Neuronal stem cell (in vitro differentiated cells): ENCODE measurements around the gene PPP4R3A.

Source experiments
- DNase-seq: peaks from one replicate; pipeline ENCODE4 v3.0.0-alpha.2; 2013; ENCODE audit warnings: low spot score
- H2AFZ ChIP-seq: one replicate; pipeline ENCODE4 v1.6.1; 2013; ENCODE audit warnings: mild to moderate bottlenecking, low read length, inconsistent platforms
- H2AK5ac ChIP-seq: 2 replicates; pipeline ENCODE4 v1.6.1; 2013; ENCODE audit warnings: low read depth, mild to moderate bottlenecking, inconsistent platforms, low read length, moderate library complexity, mixed read lengths
- H2BK120ac ChIP-seq: 2 replicates; pipeline ENCODE4 v1.6.1; 2013; ENCODE audit warnings: low read depth, mild to moderate bottlenecking, inconsistent platforms, low read length, moderate library complexity, mixed read lengths
- H2BK12ac ChIP-seq: one replicate; pipeline ENCODE4 v1.6.1; 2013; ENCODE audit warnings: low read length, inconsistent platforms
- H2BK15ac ChIP-seq: 2 replicates; pipeline ENCODE4 v1.6.1; 2013; ENCODE audit warnings: mild to moderate bottlenecking, low read length, inconsistent platforms, mixed read lengths
- H2BK5ac ChIP-seq: one replicate; pipeline ENCODE4 v1.6.1; 2013; ENCODE audit warnings: inconsistent platforms, mild to moderate bottlenecking, low read length, moderate library complexity
- H3K14ac ChIP-seq: one replicate; pipeline ENCODE4 v1.6.1; 2013; ENCODE audit warnings: low read length, inconsistent platforms
- H3K18ac ChIP-seq: 2 replicates; pipeline ENCODE4 v1.6.1; 2013; ENCODE audit warnings: low read length, inconsistent platforms
- H3K23ac ChIP-seq: 2 replicates; pipeline ENCODE4 v1.6.1; 2013; ENCODE audit warnings: low read depth, mild to moderate bottlenecking, mixed read lengths, low read length, inconsistent platforms; ENCODE audit not compliant: poor library complexity
- H3K27ac ChIP-seq: replicated peaks from 3 replicates; pipeline ENCODE4 v1.5.1; 2013; ENCODE audit warnings: low read length, inconsistent platforms
- H3K27me3 ChIP-seq, 3 experiments: 2 replicates each; pipeline ENCODE4 v1.6.1; 2013; ENCODE audit warnings: low read length in 3 of 3, mild to moderate bottlenecking in 2 of 3, inconsistent platforms in 1 of 3, low read depth in 1 of 3, mixed read lengths in 1 of 3, moderate library complexity in 1 of 3; ENCODE audit not compliant: control insufficient read depth in 3 of 3, insufficient read depth in 3 of 3
- H3K36me3 ChIP-seq, 2 donors: replicated peaks in 1 of 2; 2 replicates each; pipeline ENCODE4 v1.6.1; 2013; ENCODE audit warnings: low read length in 2 of 2; ENCODE audit not compliant: control insufficient read depth in 2 of 2, insufficient read depth in 2 of 2
- H3K4ac ChIP-seq: 2 replicates; pipeline ENCODE4 v1.6.1; 2013; ENCODE audit warnings: inconsistent platforms, mild to moderate bottlenecking, low read length, moderate library complexity
- H3K4me1 ChIP-seq, 2 donors: 1 replicate in 1 of 2; 2 replicates in 1 of 2; pipeline ENCODE4 v1.6.1; 2013; ENCODE audit warnings: low read length in 2 of 2, low read depth in 1 of 2; ENCODE audit not compliant: control insufficient read depth in 2 of 2, insufficient read depth in 1 of 2
- H3K4me2 ChIP-seq: one replicate; pipeline ENCODE4 v1.6.1; 2013; ENCODE audit warnings: mild to moderate bottlenecking, low read length, inconsistent platforms; ENCODE audit not compliant: insufficient read depth, poor library complexity, severe bottlenecking
- H3K4me3 ChIP-seq, 2 donors: 2 replicates each; pipeline ENCODE4 v1.5.1; 2013; ENCODE audit warnings: low read length in 2 of 2, mild to moderate bottlenecking in 2 of 2, inconsistent platforms in 1 of 2, moderate library complexity in 1 of 2
- H3K79me1 ChIP-seq: one replicate; pipeline ENCODE4 v1.6.1; 2013; ENCODE audit warnings: low read depth, mild to moderate bottlenecking, inconsistent platforms, low read length, moderate library complexity
- H3K9ac ChIP-seq: one replicate; pipeline ENCODE4 v1.6.1; 2013; ENCODE audit warnings: mild to moderate bottlenecking, low read depth, low read length, inconsistent platforms; ENCODE audit not compliant: poor library complexity
- H3K9me3 ChIP-seq, 2 donors: replicated peaks in 1 of 2; 2 replicates each; pipeline versions ENCODE3 to v1.6.1; 2013; ENCODE audit warnings: low read length in 2 of 2, mild to moderate bottlenecking in 2 of 2, inconsistent platforms in 1 of 2, low read depth in 1 of 2, mixed read lengths in 1 of 2, moderate library complexity in 1 of 2; ENCODE audit not compliant: control insufficient read depth in 2 of 2, insufficient read depth in 1 of 2
- H4K8ac ChIP-seq: one replicate; pipeline ENCODE4 v1.6.1; 2013; ENCODE audit warnings: low read depth, mild to moderate bottlenecking, inconsistent platforms, low read length, moderate library complexity
- H4K91ac ChIP-seq: one replicate; pipeline ENCODE4 v1.6.1; 2013; ENCODE audit warnings: low read length, low read depth, mild to moderate bottlenecking, inconsistent platforms; ENCODE audit not compliant: poor library complexity
- WGBS, 2 donors: extraction: QIAGEN DNeasy Blood & Tissue Kit; methylation state at CpG; one replicate each; pipeline ENCODE4 v1.1.7; 2013; ENCODE audit warnings: missing lambda C conversion rate in 2 of 2, mixed read lengths in 1 of 2; ENCODE audit not compliant: insufficient read length in 2 of 2, insufficient replicate concordance in 1 of 2; ENCODE audit errors: extremely low coverage in 2 of 2; 5-methylcytosine and 5-hydroxymethylcytosine counted together

Gene PPP4R3A

GRCh38 chr14:91419451-91419850 lies 90.7 kb downstream of the PPP4R3A start:
- Histone ChIP-seq H3K27ac (no peak overlapping the region), H3K14ac (no peak overlapping the region), H2AFZ (no peak overlapping the region), H3K4me2 (no peak overlapping the region), H3K36me3 (no peaks in the 10 kb centered on the region), H3K23ac (no peak overlapping the region), H3K4me1 (peaks cover 15 to 19% of the 10 kb centered on the region in 2 donors), H3K4ac (no peak overlapping the region), H4K8ac (no peak overlapping the region), H3K18ac (no peak overlapping the region), H4K91ac (no peak overlapping the region), H3K9ac (no peak overlapping the region), H3K27me3 (no peaks in the 10 kb centered on the region), H3K4me3 (no peak overlapping the region), H2AK5ac (no peak overlapping the region), H2BK15ac (no peak overlapping the region), H2BK12ac (no peak overlapping the region), H2BK120ac (no peak overlapping the region), H3K9me3 (no peaks in the 10 kb centered on the region), H2BK5ac (no peak overlapping the region), H3K79me1 (peaks cover 2% of the 10 kb centered on the region)
- DNase-seq = no peak
- no CpG with 5 or more reads among the region's 3 CpGs for WGBS, 2 donors

GRCh38 chr14:91419044-91419397 lies 91.1 kb downstream of the PPP4R3A start:
- no peak overlapping the region for H3K4me2 ChIP-seq
- no peak overlapping the region for H4K8ac ChIP-seq
- H3K79me1 ChIP-seq = peaks cover 2% of the 10 kb centered on the region
- no peak for DNase-seq
- H3K27me3 ChIP-seq = no peaks in the 10 kb centered on the region
- no peak overlapping the region for H3K4ac ChIP-seq
- no peak overlapping the region for H3K18ac ChIP-seq
- peaks cover 0 to 4% of the 10 kb centered on the region in 2 donors for H3K36me3 ChIP-seq
- H3K9me3 ChIP-seq = no peaks in the 10 kb centered on the region
- no peak overlapping the region for H3K4me3 ChIP-seq
- H3K27ac ChIP-seq = no peak overlapping the region
- peaks cover 16 to 21% of the 10 kb centered on the region in 2 donors for H3K4me1 ChIP-seq
- H2AFZ ChIP-seq = peak overlapping the region; percentile 98
- no peak overlapping the region for H2BK120ac ChIP-seq
- H3K14ac ChIP-seq = no peak overlapping the region
- H2AK5ac ChIP-seq = no peak overlapping the region
- H2BK12ac ChIP-seq = no peak overlapping the region
- no peak overlapping the region for H2BK5ac ChIP-seq
- no peak overlapping the region for H3K9ac ChIP-seq
- no peak overlapping the region for H4K91ac ChIP-seq
- H2BK15ac ChIP-seq = no peak overlapping the region
- no peak overlapping the region for H3K23ac ChIP-seq
- no CpG with 5 or more reads among the region's 12 CpGs for WGBS, 2 donors

GRCh38 chr14:91418387-91419043 lies 91.6 kb downstream of the PPP4R3A start:
- Histone ChIP-seq H3K23ac (peak overlapping the region; percentile 66), H2BK120ac (peak overlapping the region; percentile 16), H3K9me3 (no peaks in the 10 kb centered on the region), H3K27ac (no peak overlapping the region), H3K36me3 (peaks cover 3 to 9% of the 10 kb centered on the region in 2 donors), H2BK15ac (peak overlapping the region; percentile 95), H2BK12ac (no peak overlapping the region), H4K91ac (no peak overlapping the region), H3K4me3 (peak overlapping the region; percentile 57 to 69), H2BK5ac (no peak overlapping the region), H3K9ac (peak overlapping the region; percentile 70), H3K4me2 (peak overlapping the region; percentile 72), H3K4ac (no peak overlapping the region), H2AK5ac (peak overlapping the region; percentile 35), H2AFZ (peak overlapping the region; percentile 98), H3K27me3 (no peaks in the 10 kb centered on the region), H3K79me1 (peaks cover 2% of the 10 kb centered on the region), H3K14ac (no peak overlapping the region), H3K18ac (peak overlapping the region; percentile 39), H4K8ac (no peak overlapping the region), H3K4me1 (peaks cover 20 to 21% of the 10 kb centered on the region in 2 donors)
- WGBS, 2 donors = no CpG with 5 or more reads among the region's 42 CpGs
- DNase-seq = peak; percentile 57

- peak overlapping the region; percentile 57 to 69 for H3K4me3 ChIP-seq
- peak overlapping the region; percentile 95 for H2BK15ac ChIP-seq
- H3K9me3 ChIP-seq = no peaks in the 10 kb centered on the region
- H3K23ac ChIP-seq = peak overlapping the region; percentile 66
- no peak overlapping the region for H4K8ac ChIP-seq
- peak overlapping the region; percentile 72 for H3K4me2 ChIP-seq
- peaks cover 21 to 22% of the 10 kb centered on the region in 2 donors for H3K4me1 ChIP-seq
- peak overlapping the region; percentile 16 for H2BK120ac ChIP-seq
- no peak overlapping the region for H2BK12ac ChIP-seq
- H3K36me3 ChIP-seq = peaks cover 3 to 15% of the 10 kb centered on the region in 2 donors
- H3K9ac ChIP-seq = peak overlapping the region; percentile 70
- no peak overlapping the region for H2BK5ac ChIP-seq
- H2AFZ ChIP-seq = peak overlapping the region; percentile 98
- peak overlapping the region; percentile 35 for H2AK5ac ChIP-seq
- H3K4ac ChIP-seq = no peak overlapping the region
- peaks cover 2% of the 10 kb centered on the region for H3K79me1 ChIP-seq
- peak; percentile 50 for DNase-seq
- no peak overlapping the region for H3K27ac ChIP-seq
- H3K14ac ChIP-seq = no peak overlapping the region
- H4K91ac ChIP-seq = no peak overlapping the region
- H3K18ac ChIP-seq = peak overlapping the region; percentile 39
- no CpG with 5 or more reads among the region's 53 CpGs for WGBS, 2 donors
- no peaks in the 10 kb centered on the region for H3K27me3 ChIP-seq
Observed at GRCh38 chr14:91417983-91418386, 92.1 kb downstream of the PPP4R3A start.
